ENCODE measurements around the gene ASB13. TPM values are rescaled to one million over a fixed set of nuclear protein-coding genes. Genes with fewer than 3 reads are reported as not detected.

Gene ASB13
- total RNA-seq, 3 donors from 2014 or later (not counting 1 experiment from before 2014, with no cell fraction given) = 0.99 to 2.4 (median 1.4) TPM

- Histone ChIP-seq H3K4me3 (ENCODE audit: low read length) (no peak overlapping the region), H3K36me3 (ENCODE audit: control insufficient read depth, insufficient read depth, low read length) (no peaks in the 10 kb centered on the region), H3K9me3 (ENCODE audit: control insufficient read depth, insufficient read depth, low read length) (no peaks in the 10 kb centered on the region), H3K27ac (ENCODE audit: low read length) (no peak overlapping the region), H3K27me3 (ENCODE audit: control insufficient read depth, insufficient read depth, low read length) (no peaks in the 10 kb centered on the region), H3K4me1 (ENCODE audit: control insufficient read depth, insufficient read depth, low read length) (no peaks in the 10 kb centered on the region)
- ATAC-seq = no peak
- no peak for TF ChIP-seq CTCF (IDR thresholded peaks at IDR 0.05)
- Mint-ChIP-seq H3K27me3 (ENCODE audit: low read depth in 2 of 2) (peaks cover 0 to 8% of the 10 kb centered on the region in 2 donors), H3K4me1 (no peaks in the 10 kb centered on the region), H3K27ac (no peak overlapping the region), H3K9me3 (no peaks in the 10 kb centered on the region), H3K36me3 (no peaks in the 10 kb centered on the region), H3K4me3 (no peak overlapping the region)
- intact Hi-C loops (cut with micrococcal nuclease) = no loop called here
- WGBS (ENCODE audit: insufficient coverage) = 82% methylated on average over 5 of the region's 6 CpGs
- no peak for DNase-seq
These were observed 21.5 kb downstream of the ASB13 start for GRCh38 chr10:5644930-5645329.

- no peak for TF ChIP-seq CTCF (IDR thresholded peaks at IDR 0.05)
- no peaks in the 10 kb centered on the region for H3K9me3 ChIP-seq (ENCODE audit: control insufficient read depth, insufficient read depth, low read length)
- DNase-seq = no peak
- H3K27ac ChIP-seq (ENCODE audit: low read length) = no peak overlapping the region
- WGBS (ENCODE audit: insufficient coverage) = 93% methylated on average over 7 of the region's 8 CpGs
- Mint-ChIP-seq H3K4me3 (no peak overlapping the region), H3K36me3 (no peaks in the 10 kb centered on the region), H3K9me3 (no peaks in the 10 kb centered on the region), H3K4me1 (no peaks in the 10 kb centered on the region), H3K27ac (no peak overlapping the region), H3K27me3 (ENCODE audit: low read depth in 2 of 2) (peaks cover 0 to 8% of the 10 kb centered on the region in 2 donors)
- no peaks in the 10 kb centered on the region for H3K27me3 ChIP-seq (ENCODE audit: control insufficient read depth, insufficient read depth, low read length)
- no peak for ATAC-seq
- H3K36me3 ChIP-seq (ENCODE audit: control insufficient read depth, insufficient read depth, low read length) = no peaks in the 10 kb centered on the region
- H3K4me3 ChIP-seq (ENCODE audit: low read length) = no peak overlapping the region
- H3K4me1 ChIP-seq (ENCODE audit: control insufficient read depth, insufficient read depth, low read length) = no peaks in the 10 kb centered on the region
- intact Hi-C loops (cut with micrococcal nuclease) = no loop called here
These were observed 22.9 kb downstream of the ASB13 start for GRCh38 chr10:5643346-5644067.

- intact Hi-C loops (cut with micrococcal nuclease) = no loop called here
- H3K36me3 ChIP-seq (ENCODE audit: control insufficient read depth, insufficient read depth, low read length) = no peaks in the 10 kb centered on the region
- DNase-seq = no peak
- no peak overlapping the region for H3K4me3 ChIP-seq (ENCODE audit: low read length)
- H3K27me3 ChIP-seq (ENCODE audit: control insufficient read depth, insufficient read depth, low read length) = no peaks in the 10 kb centered on the region
- no peak overlapping the region for H3K27ac Mint-ChIP-seq
- 96% methylated on average over 25 of the region's 25 CpGs for WGBS (ENCODE audit: insufficient coverage)
- H3K9me3 ChIP-seq (ENCODE audit: control insufficient read depth, insufficient read depth, low read length) = no peaks in the 10 kb centered on the region
- H3K4me1 Mint-ChIP-seq = no peaks in the 10 kb centered on the region
- H3K27ac ChIP-seq (ENCODE audit: low read length) = no peak overlapping the region
- no peak for ATAC-seq
- no peaks in the 10 kb centered on the region for H3K9me3 Mint-ChIP-seq
- no peaks in the 10 kb centered on the region for H3K36me3 Mint-ChIP-seq
- peaks cover 0 to 8% of the 10 kb centered on the region in 2 donors for H3K27me3 Mint-ChIP-seq (ENCODE audit: low read depth in 2 of 2)
- H3K4me3 Mint-ChIP-seq = no peak overlapping the region
- no peaks in the 10 kb centered on the region for H3K4me1 ChIP-seq (ENCODE audit: control insufficient read depth, insufficient read depth, low read length)
- TF ChIP-seq CTCF (IDR thresholded peaks at IDR 0.05) = no peak
These were observed 24.9 kb downstream of the ASB13 start for GRCh38 chr10:5641501-5641900.

GRCh38 chr10:5640501-5640900, 25.9 kb downstream of the ASB13 start:
- H3K9me3 Mint-ChIP-seq = no peaks in the 10 kb centered on the region
- WGBS (ENCODE audit: insufficient coverage) = 97% methylated on average over 13 of the region's 13 CpGs
- Histone ChIP-seq H3K27ac (ENCODE audit: low read length) (no peak overlapping the region), H3K36me3 (ENCODE audit: control insufficient read depth, insufficient read depth, low read length) (no peaks in the 10 kb centered on the region), H3K4me3 (ENCODE audit: low read length) (no peak overlapping the region), H3K27me3 (ENCODE audit: control insufficient read depth, insufficient read depth, low read length) (no peaks in the 10 kb centered on the region), H3K4me1 (ENCODE audit: control insufficient read depth, insufficient read depth, low read length) (no peaks in the 10 kb centered on the region), H3K9me3 (ENCODE audit: control insufficient read depth, insufficient read depth, low read length) (no peaks in the 10 kb centered on the region)
- no peaks in the 10 kb centered on the region for H3K36me3 Mint-ChIP-seq
- intact Hi-C loops (cut with micrococcal nuclease) = no loop called here
- DNase-seq = no peak
- H3K4me1 Mint-ChIP-seq = no peaks in the 10 kb centered on the region
- H3K27ac Mint-ChIP-seq = no peak overlapping the region
- no peak overlapping the region for H3K4me3 Mint-ChIP-seq
- H3K27me3 Mint-ChIP-seq (ENCODE audit: low read depth in 2 of 2) = peaks cover 0 to 8% of the 10 kb centered on the region in 2 donors
- ATAC-seq = no peak
- TF ChIP-seq CTCF (IDR thresholded peaks at IDR 0.05) = no peak

All from natural killer cell (primary cell).